Activated gamma-delta T cell treated with anti-CD3 and anti-CD28 coated beads, Interleukin-2, amount 50 U/mL, for 16 hours (primary cell): ENCODE measurements around the gene ZNF282.

Experiments used
- DNase-seq: peaks from one replicate; pipeline ENCODE4 v3.0.0-alpha.2; 2020; ENCODE audit warnings: low read depth

ZNF282 gene

DNA sequence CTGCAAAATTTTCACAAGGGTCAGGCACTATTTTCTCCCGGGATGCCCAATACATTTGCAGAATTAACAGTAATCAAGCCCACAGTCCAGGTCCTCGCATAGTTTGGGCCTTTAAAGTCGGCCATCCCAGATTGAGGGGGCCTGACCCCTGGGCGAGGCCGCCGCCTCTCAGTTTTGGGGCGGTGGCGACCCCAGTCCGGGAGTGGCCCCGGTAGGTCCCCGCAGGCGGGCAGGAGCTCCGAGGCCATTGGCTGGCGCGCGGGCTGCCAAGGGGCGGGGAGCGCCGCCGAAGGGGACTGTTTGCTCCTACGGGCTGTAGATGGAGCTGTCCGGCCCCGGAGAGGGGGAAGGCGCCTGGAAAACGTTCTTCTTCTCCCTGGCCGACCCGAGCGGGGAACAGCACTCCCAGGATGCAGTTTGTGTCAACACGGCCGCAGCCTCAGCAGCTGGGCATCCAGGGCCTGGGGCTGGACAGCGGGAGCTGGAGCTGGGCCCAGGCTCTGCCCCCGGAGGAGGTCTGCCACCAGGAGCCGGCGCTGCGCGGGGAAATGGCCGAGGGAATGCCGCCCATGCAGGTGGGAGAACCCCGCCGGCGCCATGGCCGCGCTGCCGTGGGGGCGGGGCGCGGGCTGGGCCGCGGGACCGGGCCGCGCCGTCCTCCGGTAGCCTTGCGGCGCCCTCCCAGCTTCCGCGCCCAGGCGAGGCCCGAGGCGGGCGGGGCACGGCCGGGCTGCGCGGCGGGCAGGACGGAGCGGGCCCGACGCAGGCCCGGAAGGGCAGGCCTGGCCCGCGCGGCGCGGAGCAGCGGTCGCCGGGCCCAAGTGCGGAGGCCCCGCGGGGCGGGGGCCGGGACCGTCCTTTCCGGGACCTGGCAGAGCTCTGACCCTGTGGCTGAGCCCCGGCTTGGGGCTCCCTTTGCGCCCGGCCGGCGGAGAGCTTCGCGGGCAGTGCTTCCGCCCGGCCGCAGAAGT lies at the start of gene ZNF282:
TSS of gene ZNF282 (plus strand) at position 367 of the 971 bp plus-strand sequence. CDS start at position 411, 44 bp downstream.
- DNase-seq = peak; percentile 47

GRCh38 chr7:149147072-149147751 lies 48.1 kb upstream of the ZNF282 start, which contains the start of gene ZNF398:
Gene ZNF398, plus strand, starts transcription at chr7:149147453. Its CDS starts 290 bp downstream, at chr7:149147743.
- peak; percentile 71 for DNase-seq

GRCh38 chr7:149147752-149148653 lies 47.3 kb upstream of the ZNF282 start:
- peak; percentile 51 for DNase-seq

GRCh38 chr7:149150981-149151380 lies 44.4 kb upstream of the ZNF282 start:
- no peak for DNase-seq

GRCh38 chr7:149153346-149153745 lies 42.0 kb upstream of the ZNF282 start:
- no peak for DNase-seq

- DNase-seq = no peak
Observed at GRCh38 chr7:149154056-149154455, 41.3 kb upstream of the ZNF282 start.

DNA sequence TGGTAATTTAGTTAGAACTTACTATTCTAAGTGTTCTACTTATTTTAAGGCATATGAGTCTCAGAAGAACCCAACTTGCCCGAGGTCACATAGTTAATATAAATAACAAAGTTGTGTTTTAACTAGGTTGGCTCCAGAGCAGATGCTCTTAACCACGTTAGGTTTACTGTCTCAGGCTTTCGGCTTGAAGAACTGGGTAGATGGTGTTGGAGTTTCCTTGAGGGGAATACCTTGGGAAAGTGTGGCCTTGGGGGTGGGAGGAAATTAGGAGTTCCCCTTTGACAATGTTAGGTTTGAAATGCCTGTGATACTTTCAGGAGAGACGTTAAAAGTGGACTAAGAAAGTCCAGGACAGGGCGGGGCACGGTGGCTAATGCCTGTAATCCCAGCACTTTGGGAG lies 38.4 kb upstream of the ZNF282 start:
- no peak for DNase-seq

DNA sequence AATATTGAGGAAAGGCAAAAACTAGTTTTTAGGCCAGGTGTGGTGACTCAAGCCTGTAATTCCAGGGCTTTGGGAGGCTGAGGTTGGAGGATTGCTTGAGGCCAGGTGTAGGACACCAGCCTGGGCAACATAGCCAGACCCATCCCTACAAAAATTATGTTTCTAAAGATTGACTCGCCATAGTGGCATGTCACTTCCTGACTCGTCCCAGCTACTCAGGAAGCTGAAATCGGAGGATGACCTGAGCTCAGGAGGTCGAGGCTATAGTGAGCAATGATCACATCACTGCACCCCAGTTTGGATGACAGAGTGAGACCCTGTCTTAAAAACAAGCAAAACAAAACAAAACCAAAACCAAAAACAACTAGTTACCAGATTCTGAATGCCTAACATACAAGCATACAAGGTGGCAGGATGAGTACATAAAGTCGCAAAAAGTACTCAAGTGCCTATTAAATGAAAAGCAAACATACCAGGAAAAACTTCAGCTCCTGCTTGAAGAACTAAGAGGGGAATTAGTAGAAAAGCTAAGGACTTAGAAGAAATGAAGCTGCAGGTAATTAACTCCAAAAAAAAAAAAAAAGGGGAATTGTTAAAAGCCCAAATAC lies 34.0 kb upstream of the ZNF282 start:
- no peak for DNase-seq

GRCh38 chr7:149166142-149166541 lies 29.2 kb upstream of the ZNF282 start:
- DNase-seq = no peak

DNA sequence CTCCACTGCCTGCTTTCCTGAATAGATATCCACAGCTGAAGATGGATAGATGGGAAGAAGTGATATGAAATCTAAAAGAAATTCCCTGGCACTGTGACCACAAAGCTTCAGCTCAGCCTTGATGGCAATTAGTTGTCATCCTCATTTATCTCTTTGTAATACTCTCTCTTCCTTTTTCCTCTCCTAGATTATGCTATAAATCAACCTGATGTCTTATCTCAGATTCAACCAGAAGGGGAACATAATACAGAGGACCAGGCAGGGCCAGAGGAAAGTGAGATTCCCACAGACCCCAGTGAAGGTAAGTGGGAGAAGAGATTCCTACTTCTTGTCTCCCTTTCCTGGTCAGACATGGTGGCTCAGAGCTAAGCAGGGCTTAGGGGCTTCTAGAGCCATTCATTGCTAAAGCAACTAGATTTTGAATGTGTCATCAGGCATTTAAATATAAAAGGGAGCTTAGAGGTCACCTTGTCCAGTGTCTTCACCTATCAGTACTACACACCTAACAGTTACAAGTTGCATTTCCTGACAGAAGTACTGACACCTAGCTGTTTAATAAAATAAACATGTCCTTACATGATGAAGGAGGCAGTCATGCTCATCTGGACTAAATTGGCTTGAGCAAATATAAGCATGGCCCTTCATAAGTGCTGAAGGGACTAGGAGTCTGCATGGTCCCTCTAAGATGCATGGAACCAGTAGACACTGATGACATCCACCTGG lies 28.6 kb upstream of the ZNF282 start:
- no peak for DNase-seq

GRCh38 chr7:149171892-149172533 lies 23.3 kb upstream of the ZNF282 start:
- DNase-seq = no peak

- DNase-seq = no peak
Observed at GRCh38 chr7:149172534-149172920, 22.8 kb upstream of the ZNF282 start.

- DNase-seq = no peak
Observed at GRCh38 chr7:149175150-149175549, 20.2 kb upstream of the ZNF282 start.

DNA sequence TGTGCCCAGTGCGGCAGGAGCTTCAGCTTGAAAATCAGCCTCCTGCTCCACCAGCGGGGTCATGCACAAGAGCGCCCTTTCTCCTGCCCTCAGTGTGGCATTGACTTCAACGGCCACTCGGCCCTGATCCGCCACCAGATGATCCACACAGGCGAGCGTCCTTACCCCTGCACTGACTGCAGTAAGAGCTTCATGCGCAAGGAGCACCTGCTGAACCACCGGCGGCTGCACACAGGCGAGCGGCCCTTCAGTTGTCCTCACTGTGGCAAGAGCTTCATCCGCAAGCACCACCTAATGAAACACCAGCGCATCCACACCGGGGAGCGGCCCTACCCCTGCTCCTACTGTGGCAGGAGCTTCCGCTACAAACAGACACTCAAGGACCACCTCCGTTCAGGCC lies 16.1 kb upstream of the ZNF282 start:
- no peak for DNase-seq

- no peak for DNase-seq
Observed at GRCh38 chr7:149180722-149181449, 14.5 kb upstream of the ZNF282 start.

DNA sequence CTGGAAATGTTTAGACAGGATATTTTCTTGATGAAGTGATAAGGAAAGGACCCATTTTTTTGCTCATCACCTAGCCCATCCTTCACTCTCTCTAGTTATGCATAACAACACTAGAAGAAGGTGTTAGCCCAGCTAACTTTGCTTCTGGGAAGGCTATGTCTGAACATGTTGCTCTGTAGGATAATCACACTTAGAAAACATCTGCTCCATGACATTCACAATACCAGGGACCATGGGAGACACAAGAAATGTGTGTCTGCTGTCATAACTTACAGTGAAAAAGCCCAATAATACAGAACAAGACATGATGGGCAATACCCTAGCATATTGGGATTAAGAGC lies 13.9 kb upstream of the ZNF282 start:
- DNase-seq = no peak

DNA sequence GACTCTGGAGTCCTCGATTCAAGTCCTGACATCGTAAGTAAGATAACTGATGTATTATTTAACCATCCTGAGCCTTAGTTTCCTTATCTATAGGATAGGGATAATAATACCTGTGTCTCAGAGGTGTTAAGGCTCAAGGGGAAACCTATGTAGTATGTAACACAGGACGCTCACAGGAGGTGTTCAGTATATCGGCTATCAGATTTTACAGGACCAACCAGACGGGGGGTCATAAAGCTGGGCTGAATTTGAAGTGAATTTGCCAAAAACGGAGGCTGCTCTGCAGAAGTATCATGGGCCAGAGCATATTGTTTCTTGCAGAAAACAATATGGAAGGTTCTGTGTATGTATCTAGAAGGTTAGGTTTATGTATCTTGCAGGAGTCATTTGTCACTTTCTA lies 11.1 kb upstream of the ZNF282 start:
- DNase-seq = no peak

- no peak for DNase-seq
Observed at GRCh38 chr7:149188213-149188612, 7.1 kb upstream of the ZNF282 start.

- no peak for DNase-seq
Observed at GRCh38 chr7:149188637-149189259, 6.6 kb upstream of the ZNF282 start.
